Peyer's patch (tissue), 4 donors: ENCODE measurements around the gene DHX32.

ENCODE experiments used
- CTCF ChIP-seq, 6 experiments: fragments of 450-650 bp in 4 of 6; fragments of 200-600 bp in 2 of 6; sonication (generic) in 1 of 6; IDR thresholded peaks; one replicate each; pipeline ENCODE4 v1.5.1; 2017 to 2019; ENCODE audit warnings: antibody characterized with exemption in 6 of 6, mild to moderate bottlenecking in 3 of 6, moderate library complexity in 1 of 6
- POLR2A ChIP-seq, 2 donors: fragments of 450-650 bp; IDR thresholded peaks; one replicate each; pipeline ENCODE4 v1.5.1; 2017; ENCODE audit warnings: antibody characterized with exemption in 2 of 2, mild to moderate bottlenecking in 2 of 2, moderate library complexity in 2 of 2

GRCh38 chr10:125816548-125816947 is 64.5 kb downstream of the DHX32 start:
- TF ChIP-seq CTCF (IDR thresholded peaks at IDR 0.05) (no peak), POLR2A (IDR thresholded peaks at IDR 0.05) (no peak)
